ENCODE measurements around the gene ZCCHC4.

Gene ZCCHC4

GRCh38 chr4:25312496-25313200, at the start of gene ZCCHC4:
ZCCHC4 (plus strand) TSS chr4:25312774; CDS start chr4:25312810, 36 bp downstream.
- DNase-seq = peak; percentile 40

- no peak for DNase-seq
Observed at GRCh38 chr4:25271866-25272265, 40.7 kb upstream of the ZCCHC4 start.

- DNase-seq = no peak
Observed at GRCh38 chr4:25280210-25280609, 32.4 kb upstream of the ZCCHC4 start.

GRCh38 chr4:25283948-25284347, 28.6 kb upstream of the ZCCHC4 start:
- DNase-seq = no peak

- DNase-seq = no peak
Observed at GRCh38 chr4:25284466-25284865, 28.1 kb upstream of the ZCCHC4 start.

- no peak for DNase-seq
Observed at GRCh38 chr4:25290490-25291067, 22.0 kb upstream of the ZCCHC4 start.

- DNase-seq = no peak
Observed at GRCh38 chr4:25291158-25291733, 21.3 kb upstream of the ZCCHC4 start.

- no peak for DNase-seq
Observed at GRCh38 chr4:25297528-25298242, 14.9 kb upstream of the ZCCHC4 start.

- DNase-seq = peak; percentile 60
Observed at GRCh38 chr4:25299476-25300203, 12.9 kb upstream of the ZCCHC4 start.

GRCh38 chr4:25301471-25301870, 11.1 kb upstream of the ZCCHC4 start:
- DNase-seq = no peak

- no peak for DNase-seq
Observed at GRCh38 chr4:25302626-25303025, 9.9 kb upstream of the ZCCHC4 start.

GRCh38 chr4:25303578-25303977, 9.0 kb upstream of the ZCCHC4 start:
- DNase-seq = no peak

- DNase-seq = no peak
Observed at GRCh38 chr4:25306518-25307057, 6.0 kb upstream of the ZCCHC4 start.

- DNase-seq = no peak
Observed at GRCh38 chr4:25307596-25307995, 5.0 kb upstream of the ZCCHC4 start.

GRCh38 chr4:25308306-25308705, 4.3 kb upstream of the ZCCHC4 start:
- no peak for DNase-seq

GRCh38 chr4:25308761-25309160, 3.8 kb upstream of the ZCCHC4 start:
- DNase-seq = no peak

- no peak for DNase-seq
Observed at GRCh38 chr4:25310066-25310802, 2.3 kb upstream of the ZCCHC4 start.

- no peak for DNase-seq
Observed at GRCh38 chr4:25310803-25311166, 1.8 kb upstream of the ZCCHC4 start.

- peak; percentile 1 for DNase-seq
Observed at GRCh38 chr4:25313201-25313895, 774 bp downstream of the ZCCHC4 start.

GRCh38 chr4:25320336-25320735, 7.8 kb downstream of the ZCCHC4 start:
- no peak for DNase-seq

- DNase-seq = no peak
Observed at GRCh38 chr4:25320773-25321172, 8.2 kb downstream of the ZCCHC4 start.

GRCh38 chr4:25321703-25322102, 9.1 kb downstream of the ZCCHC4 start:
- DNase-seq = no peak
